Epidermal melanocyte (primary cell): ENCODE data around the gene TCHP.

Experiments used
- DNase-seq: peaks from one replicate; pipeline ENCODE4 v3.0.0; 2011; ENCODE audit warnings: low spot score; ENCODE audit not compliant: insufficient read length

The TCHP gene

DNA sequence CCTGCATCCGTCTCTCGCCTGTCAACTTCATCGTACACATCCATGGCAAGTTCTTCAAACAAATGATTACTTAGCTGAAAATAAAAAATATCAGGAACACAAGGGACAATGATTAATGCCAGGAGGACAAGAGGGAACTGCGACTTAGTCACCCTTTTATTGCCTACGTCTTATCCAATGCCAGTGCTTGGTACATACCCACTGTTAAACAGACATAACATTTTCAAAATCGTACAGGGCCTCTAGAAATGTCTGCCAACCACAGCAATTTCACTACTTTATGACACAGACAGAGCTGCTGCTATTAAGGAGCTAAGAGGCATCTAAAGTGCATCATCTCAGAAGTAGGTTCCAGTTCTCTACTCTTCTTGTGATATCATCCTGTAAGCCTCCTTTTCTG lies 61.5 kb downstream of the TCHP start:
- DNase-seq, result no peak

DNA sequence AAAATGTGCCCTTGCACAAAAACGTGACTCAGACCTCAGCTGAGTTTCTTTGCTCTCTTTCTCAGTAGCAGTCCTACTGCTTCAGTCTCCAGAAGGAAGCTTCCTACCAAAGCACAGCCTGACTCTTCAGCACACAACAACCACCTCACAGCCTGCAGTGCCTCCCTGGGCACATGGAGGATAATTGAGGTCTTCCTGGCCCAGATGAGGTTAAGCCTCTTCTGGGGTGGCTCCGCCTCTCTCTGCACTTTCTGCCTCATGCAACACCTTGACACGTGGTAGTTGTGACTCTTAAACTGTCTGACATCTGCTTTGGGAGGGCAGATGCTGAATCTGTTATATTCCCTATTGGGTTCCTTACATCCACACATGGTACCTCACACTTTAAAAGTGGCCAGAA lies 62.3 kb downstream of the TCHP start:
- DNase-seq, result no peak

DNA sequence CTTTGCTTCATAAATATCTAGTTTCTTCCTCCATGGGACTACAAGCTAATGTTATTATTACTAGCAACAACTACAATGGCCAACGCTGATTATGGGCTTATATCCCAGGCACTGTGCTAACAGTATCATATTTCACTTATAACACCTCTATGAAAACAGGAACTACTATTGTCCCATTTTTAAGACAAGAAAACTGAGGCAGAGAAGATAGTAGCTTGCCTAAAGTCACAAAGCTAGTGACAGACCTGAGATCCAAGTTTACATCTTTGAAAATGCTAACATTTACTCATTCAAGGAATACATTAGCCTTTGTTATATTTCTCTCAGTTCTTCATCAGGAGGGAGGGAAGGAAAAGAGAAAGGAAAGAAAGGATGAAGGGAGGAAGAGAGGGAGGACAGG lies 63.3 kb downstream of the TCHP start:
- DNase-seq, result no peak

DNA sequence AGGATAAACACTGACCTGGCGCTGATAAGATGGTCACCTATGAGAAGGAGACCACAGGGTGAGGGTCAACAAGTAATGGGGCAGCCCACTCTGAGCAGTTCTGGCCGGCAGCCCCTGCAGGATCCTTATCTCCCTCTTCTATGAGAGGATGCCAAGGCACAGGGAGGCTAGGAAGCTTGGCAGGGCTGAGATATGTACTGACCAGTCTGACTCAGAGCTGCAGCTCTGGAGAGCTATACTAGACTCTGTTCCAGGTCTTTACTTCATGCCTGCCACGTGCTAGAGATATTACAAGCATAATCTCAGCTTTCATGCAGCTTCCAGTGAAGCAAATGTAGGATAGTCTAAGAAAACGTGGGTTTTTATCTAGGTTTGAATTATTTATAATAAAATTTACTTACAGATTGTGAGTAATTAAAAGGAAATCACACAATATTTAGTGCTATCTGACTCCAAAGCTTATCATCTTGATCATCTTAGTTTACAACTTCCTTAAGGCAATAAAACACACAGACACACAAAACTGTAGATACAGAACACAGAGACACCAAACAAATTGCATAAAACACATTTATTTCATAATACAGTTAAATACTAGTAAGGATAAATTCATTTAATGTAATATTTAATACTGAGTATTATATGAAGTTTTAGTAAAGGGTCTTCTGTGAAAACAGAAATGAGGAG lies 63.8 kb downstream of the TCHP start:
- no peak for DNase-seq

DNA sequence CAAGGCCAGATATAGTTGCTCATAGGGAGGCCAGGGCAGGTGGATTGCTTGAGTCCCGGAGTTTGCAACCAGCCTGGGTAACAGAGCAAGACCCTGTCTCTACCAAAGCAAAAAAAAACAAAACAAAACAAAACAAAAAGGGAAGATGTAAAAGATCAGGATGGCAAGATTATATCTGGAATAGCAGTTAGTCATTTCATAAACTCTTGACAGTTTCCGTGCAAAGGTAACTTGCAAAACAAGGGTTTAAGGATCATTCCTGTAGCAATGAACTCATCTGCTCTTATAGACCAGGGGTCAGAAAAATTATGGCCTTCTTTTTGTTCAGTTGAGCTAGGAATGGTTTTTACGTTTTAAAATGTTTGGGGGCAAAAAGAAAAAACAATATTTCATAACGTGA lies 66.5 kb downstream of the TCHP start:
- DNase-seq, result no peak

DNA sequence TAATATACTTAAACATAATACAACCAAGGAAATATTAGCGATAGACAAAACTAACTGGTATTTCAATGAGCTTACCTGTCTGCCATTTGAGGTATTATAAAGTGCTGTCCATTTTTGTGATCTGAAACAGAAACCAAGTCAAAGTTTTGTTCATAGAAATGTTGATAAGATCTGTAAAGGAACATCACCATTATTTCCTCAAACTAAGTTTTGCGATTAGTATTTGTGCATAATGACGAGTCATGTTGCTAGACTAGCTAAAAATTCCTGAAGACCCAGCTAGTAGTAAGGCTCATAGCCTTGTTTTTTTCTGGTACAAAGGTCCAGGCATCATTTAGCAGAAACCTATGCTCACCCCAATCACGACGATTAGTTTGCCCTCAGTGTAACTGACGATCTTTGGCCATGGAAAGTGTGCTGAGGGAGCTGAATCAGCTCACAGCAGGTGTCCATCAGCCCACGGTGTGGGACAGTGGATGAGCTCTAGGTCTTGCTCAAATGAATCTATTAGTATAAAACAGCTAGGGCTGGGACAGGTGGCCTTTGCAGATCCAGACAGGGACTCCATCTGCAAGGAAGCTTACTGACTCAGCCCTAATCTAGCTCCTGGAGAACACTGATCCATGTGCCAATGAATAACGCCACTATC lies 67.4 kb downstream of the TCHP start:
- DNase-seq, result no peak
